MV-4-11 (cell line): ENCODE measurements around the gene SLC34A1.
"Not testable (repeated sequence)": the region's sequence is repeated elsewhere in the genome, so short reads cannot be mapped to it uniquely, and the experiment has no call there.

Source experiments
- DNase-seq: peaks from one replicate; lab custom pipeline; 2025; lab: John Stamatoyannopoulos, UW

SLC34A1 gene

GRCh38 chr5:177410575-177410974, 26.3 kb downstream of the SLC34A1 start:
- DNase-seq, result peak; percentile 30

- DNase-seq, result no peak
Observed at GRCh38 chr5:177412603-177413233, 28.5 kb downstream of the SLC34A1 start.

- no peak for DNase-seq
Observed at GRCh38 chr5:177414481-177414880, 30.2 kb downstream of the SLC34A1 start.

GRCh38 chr5:177417081-177417480, 32.8 kb downstream of the SLC34A1 start:
- not testable (repeated sequence) for DNase-seq

GRCh38 chr5:177419046-177419445, 34.8 kb downstream of the SLC34A1 start:
- DNase-seq, result peak; percentile 18

GRCh38 chr5:177420472-177420871, 36.2 kb downstream of the SLC34A1 start:
- not testable (repeated sequence) for DNase-seq

- DNase-seq, result no peak
Observed at GRCh38 chr5:177421062-177421798, 37.0 kb downstream of the SLC34A1 start.

- no peak for DNase-seq
Observed at GRCh38 chr5:177423671-177424070, 39.4 kb downstream of the SLC34A1 start.

- no peak for DNase-seq
Observed at GRCh38 chr5:177425196-177425800, 41.1 kb downstream of the SLC34A1 start.

- DNase-seq, result peak; percentile 100
Observed at GRCh38 chr5:177425801-177426565, 41.7 kb downstream of the SLC34A1 start.

- no peak for DNase-seq
Observed at GRCh38 chr5:177426566-177427210, 42.5 kb downstream of the SLC34A1 start, which contains the start of gene GRK6. Gene GRK6 (plus strand): TSS chr5:177426676. CDS start chr5:177426846, 170 bp downstream.

GRCh38 chr5:177427211-177427822, 43.1 kb downstream of the SLC34A1 start:
- DNase-seq, result no peak

GRCh38 chr5:177427919-177428573, 43.8 kb downstream of the SLC34A1 start:
- DNase-seq, result no peak

GRCh38 chr5:177428574-177429217, 44.5 kb downstream of the SLC34A1 start:
- DNase-seq, result peak; percentile 58

- DNase-seq, result peak; percentile 97
Observed at GRCh38 chr5:177429248-177430040, 45.2 kb downstream of the SLC34A1 start.

- DNase-seq, result no peak
Observed at GRCh38 chr5:177430140-177430951, 46.1 kb downstream of the SLC34A1 start.

GRCh38 chr5:177430972-177431316, 46.7 kb downstream of the SLC34A1 start:
- DNase-seq, result peak; percentile 37

GRCh38 chr5:177431317-177432142, 47.3 kb downstream of the SLC34A1 start:
- DNase-seq, result peak; percentile 71
